Smooth muscle cell (in vitro differentiated cells): ENCODE measurements around the gene KL. TPM values are rescaled to one million over a fixed set of nuclear protein-coding genes. Genes with fewer than 3 reads are reported as not detected.

Source experiments
- DNase-seq: peaks from one replicate; lab custom pipeline; 2025; ENCODE audit not compliant: unreplicated experiment; lab: John Stamatoyannopoulos, UW
- H2AFZ ChIP-seq: fragments of 200-600 bp; sonication (generic); 2 replicates; pipeline ENCODE4 v1.6.0; 2016; ENCODE audit warnings: antibody characterized with exemption, low read depth, mild to moderate bottlenecking
- H3F3A ChIP-seq: fragments of 200-600 bp; sonication (generic); 2 replicates; pipeline ENCODE4 v1.6.0; 2017; ENCODE audit warnings: antibody characterized with exemption, low read depth
- H3K27ac ChIP-seq: fragments of 200-600 bp; sonication (generic); 2 replicates; pipeline ENCODE4 v1.5.1; 2016; ENCODE audit warnings: low read depth, mild to moderate bottlenecking
- H3K27me3 ChIP-seq: fragments of 200-600 bp; sonication (generic); 2 replicates; pipeline ENCODE4 v1.6.1; 2016; ENCODE audit warnings: low read depth, mild to moderate bottlenecking
- H3K36me3 ChIP-seq: fragments of 200-600 bp; sonication (generic); 2 replicates; pipeline ENCODE4 v1.5.1; 2016; ENCODE audit warnings: low read depth
- H3K4me1 ChIP-seq: fragments of 200-600 bp; sonication (generic); 2 replicates; pipeline ENCODE4 v1.5.1; 2016; ENCODE audit warnings: low read depth
- H3K4me2 ChIP-seq: fragments of 200-600 bp; sonication (generic); 2 replicates; pipeline ENCODE4 v1.6.0; 2016; ENCODE audit warnings: mild to moderate bottlenecking
- H3K4me3 ChIP-seq: fragments of 200-600 bp; sonication (generic); 2 replicates; pipeline ENCODE4 v1.5.1; 2016; ENCODE audit warnings: mild to moderate bottlenecking
- H3K79me2 ChIP-seq: fragments of 200-600 bp; sonication (generic); 2 replicates; pipeline ENCODE4 v1.6.0; 2016; ENCODE audit warnings: low read depth, mild to moderate bottlenecking
- H3K9ac ChIP-seq: fragments of 200-600 bp; sonication (generic); 2 replicates; pipeline ENCODE4 v1.6.0; 2016; ENCODE audit warnings: low read depth
- H3K9me3 ChIP-seq: fragments of 200-600 bp; sonication (generic); replicated peaks from 2 replicates; pipeline ENCODE4 v1.5.1; 2016; ENCODE audit warnings: low read depth
- H4K20me1 ChIP-seq: fragments of 200-600 bp; sonication (generic); 2 replicates; pipeline ENCODE4 v1.6.0; 2016; ENCODE audit warnings: low read depth
- WGBS: methylation state at CpG from one replicate; pipeline ENCODE4 v1.1.7; 2016; ENCODE audit warnings: low lambda C conversion rate; 5-methylcytosine and 5-hydroxymethylcytosine counted together
- polyA plus RNA-seq: library from polyadenylated mRNA; unstranded; fragments of >200 nt; fragmentation: Nextera tagmentation; extraction: Ambion mirVana; gene quantifications from 2 replicates; pipeline ENCODE4 v1.2.1, GENCODE V29; 2016
- total RNA-seq: library from RNA; depleted of rRNA; stranded (reverse); fragments of >200 nt; gene quantifications from 2 replicates; pipeline ENCODE4 v1.2.3, GENCODE V29; 2014
- TF ChIP-seq, protein P1 (sequence below): fragments of 200-600 bp; sonication (generic); IDR thresholded peaks from 2 replicates; pipeline ENCODE4 v1.5.1; 2017; ENCODE audit warnings: borderline replicate concordance, mild to moderate bottlenecking, antibody characterized with exemption; ENCODE audit not compliant: insufficient read depth, poor library complexity, severe bottlenecking

Gene KL
- total and polyA plus RNA-seq, 2 experiments from 2014 or later, result 0.49 TPM; not detected in 1

DNA sequence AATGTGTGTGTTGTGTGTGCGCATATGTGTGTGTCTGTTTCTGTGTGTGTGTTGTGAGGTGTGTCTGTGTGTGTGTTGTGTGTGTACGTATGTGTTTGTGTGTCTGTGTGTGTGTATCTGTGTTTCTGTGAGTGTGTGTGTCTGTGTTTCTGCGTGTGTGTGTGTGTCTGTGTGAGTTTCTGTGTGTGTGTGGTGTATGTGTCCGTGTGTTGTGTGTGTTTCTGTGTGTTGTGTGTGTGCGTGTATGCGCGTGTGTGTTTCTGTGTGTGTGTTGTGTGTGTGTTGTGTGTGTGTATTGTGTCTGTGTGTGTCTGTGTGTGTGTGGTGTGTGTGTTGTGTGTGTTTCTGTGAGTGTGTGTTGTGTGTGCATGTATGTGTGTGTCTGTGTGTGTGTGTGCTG, 38.9 kb upstream of the KL start:
- H3K27me3 ChIP-seq, result no peaks in the 10 kb centered on the region
- no peaks in the 10 kb centered on the region for H3K36me3 ChIP-seq
- no peak overlapping the region for H3K4me2 ChIP-seq
- no peak overlapping the region for H2AFZ ChIP-seq
- no peaks in the 10 kb centered on the region for H3F3A ChIP-seq
- H3K9me3 ChIP-seq, result no peaks in the 10 kb centered on the region
- H3K4me3 ChIP-seq, result no peak overlapping the region
- DNase-seq, result no peak
- no peaks in the 10 kb centered on the region for H4K20me1 ChIP-seq
- no peak overlapping the region for H3K27ac ChIP-seq
- TF ChIP-seq, protein P1, sequence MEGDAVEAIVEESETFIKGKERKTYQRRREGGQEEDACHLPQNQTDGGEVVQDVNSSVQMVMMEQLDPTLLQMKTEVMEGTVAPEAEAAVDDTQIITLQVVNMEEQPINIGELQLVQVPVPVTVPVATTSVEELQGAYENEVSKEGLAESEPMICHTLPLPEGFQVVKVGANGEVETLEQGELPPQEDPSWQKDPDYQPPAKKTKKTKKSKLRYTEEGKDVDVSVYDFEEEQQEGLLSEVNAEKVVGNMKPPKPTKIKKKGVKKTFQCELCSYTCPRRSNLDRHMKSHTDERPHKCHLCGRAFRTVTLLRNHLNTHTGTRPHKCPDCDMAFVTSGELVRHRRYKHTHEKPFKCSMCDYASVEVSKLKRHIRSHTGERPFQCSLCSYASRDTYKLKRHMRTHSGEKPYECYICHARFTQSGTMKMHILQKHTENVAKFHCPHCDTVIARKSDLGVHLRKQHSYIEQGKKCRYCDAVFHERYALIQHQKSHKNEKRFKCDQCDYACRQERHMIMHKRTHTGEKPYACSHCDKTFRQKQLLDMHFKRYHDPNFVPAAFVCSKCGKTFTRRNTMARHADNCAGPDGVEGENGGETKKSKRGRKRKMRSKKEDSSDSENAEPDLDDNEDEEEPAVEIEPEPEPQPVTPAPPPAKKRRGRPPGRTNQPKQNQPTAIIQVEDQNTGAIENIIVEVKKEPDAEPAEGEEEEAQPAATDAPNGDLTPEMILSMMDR, result no peak
- whole genome bisulfite sequencing, result 81% methylated on average over 7 of the region's 7 CpGs
- peaks cover 7% of the 10 kb centered on the region for H3K4me1 ChIP-seq
- no peaks in the 10 kb centered on the region for H3K79me2 ChIP-seq
- H3K9ac ChIP-seq, result no peak overlapping the region

DNA sequence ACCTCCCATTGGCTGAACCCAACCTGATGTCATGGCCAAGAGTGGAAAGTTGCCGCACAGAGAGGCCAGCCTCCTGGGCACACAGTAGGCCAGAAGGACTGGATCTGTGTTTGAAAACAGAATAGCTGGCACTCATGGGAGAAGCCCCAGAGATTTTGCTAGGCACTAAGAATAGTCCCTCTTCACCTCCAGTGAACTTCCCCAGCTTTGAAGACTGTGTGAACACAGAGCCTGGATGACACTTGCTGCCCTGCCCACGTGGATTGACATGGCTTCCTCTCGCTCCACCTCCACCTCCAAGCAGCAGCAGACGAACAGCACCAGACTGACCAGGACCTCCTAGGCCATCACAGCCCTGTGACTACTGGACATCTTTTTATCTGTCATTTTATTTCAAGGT, 37.9 kb upstream of the KL start:
- no peak overlapping the region for H2AFZ ChIP-seq
- H3K9ac ChIP-seq, result no peak overlapping the region
- no peaks in the 10 kb centered on the region for H3K79me2 ChIP-seq
- H3K4me2 ChIP-seq, result no peak overlapping the region
- no peak overlapping the region for H3K4me3 ChIP-seq
- no peak overlapping the region for H3K27ac ChIP-seq
- no peak for DNase-seq
- H3K36me3 ChIP-seq, result no peaks in the 10 kb centered on the region
- 94% methylated on average over 4 of the region's 4 CpGs for WGBS
- H3F3A ChIP-seq, result no peaks in the 10 kb centered on the region
- H4K20me1 ChIP-seq, result no peaks in the 10 kb centered on the region
- H3K9me3 ChIP-seq, result no peaks in the 10 kb centered on the region
- TF ChIP-seq, protein P1, result no peak
- no peaks in the 10 kb centered on the region for H3K27me3 ChIP-seq
- H3K4me1 ChIP-seq, result peaks cover 7% of the 10 kb centered on the region

GRCh38 chr13:32983058-32983457, 33.2 kb upstream of the KL start:
- 76% methylated on average over 3 of the region's 3 CpGs for WGBS
- no peak overlapping the region for H3K4me3 ChIP-seq
- H4K20me1 ChIP-seq, result no peaks in the 10 kb centered on the region
- no peak overlapping the region for H3K9ac ChIP-seq
- no peaks in the 10 kb centered on the region for H3K27me3 ChIP-seq
- H3K27ac ChIP-seq, result no peak overlapping the region
- H3K9me3 ChIP-seq, result no peaks in the 10 kb centered on the region
- no peak for DNase-seq
- H3K36me3 ChIP-seq, result no peaks in the 10 kb centered on the region
- no peak overlapping the region for H2AFZ ChIP-seq
- TF ChIP-seq, protein P1, result no peak
- peaks cover 7% of the 10 kb centered on the region for H3K4me1 ChIP-seq
- no peaks in the 10 kb centered on the region for H3F3A ChIP-seq
- no peaks in the 10 kb centered on the region for H3K79me2 ChIP-seq
- H3K4me2 ChIP-seq, result no peak overlapping the region

DNA sequence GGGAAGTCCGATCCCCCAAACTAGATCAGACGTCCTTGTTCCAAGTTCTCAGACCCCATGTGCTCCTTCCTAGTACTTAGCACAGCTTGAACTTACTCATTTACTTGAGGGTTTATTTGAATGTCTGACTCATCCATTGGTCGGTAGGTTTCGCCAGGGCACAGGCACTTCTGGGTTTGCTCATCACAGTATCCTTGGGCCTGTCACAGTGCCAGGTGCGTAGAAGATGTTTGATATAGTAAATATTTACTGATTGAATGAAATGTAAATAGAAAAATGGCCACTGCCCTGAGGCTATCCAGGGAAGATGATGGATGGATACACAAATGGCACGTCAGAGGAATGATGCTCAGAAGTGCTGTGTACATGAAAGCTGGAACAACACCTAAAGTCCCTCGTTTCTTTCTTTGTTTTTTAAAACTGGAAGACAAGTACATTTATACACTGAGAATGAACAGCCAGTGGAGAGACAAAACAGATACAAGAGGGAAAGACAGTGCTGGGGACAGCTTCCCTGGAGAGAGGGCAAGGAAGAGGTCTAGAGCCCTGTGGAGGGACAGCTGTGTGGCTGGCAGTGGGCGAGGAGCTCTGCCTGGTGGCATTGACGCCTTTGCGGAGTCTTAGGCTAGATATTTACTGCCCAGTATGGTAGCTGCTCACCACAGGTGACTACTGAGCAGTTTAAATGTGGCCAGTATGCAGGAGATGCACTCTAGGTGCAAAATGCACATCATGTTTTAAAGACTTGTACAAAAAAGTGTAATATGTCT, 31.2 kb upstream of the KL start:
- no peaks in the 10 kb centered on the region for H4K20me1 ChIP-seq
- no peak overlapping the region for H3K4me2 ChIP-seq
- TF ChIP-seq, protein P1, result no peak
- H3F3A ChIP-seq, result no peaks in the 10 kb centered on the region
- WGBS, result 90% methylated on average over 10 of the region's 10 CpGs
- H2AFZ ChIP-seq, result no peak overlapping the region
- DNase-seq, result no peak
- no peak overlapping the region for H3K27ac ChIP-seq
- H3K36me3 ChIP-seq, result no peaks in the 10 kb centered on the region
- no peaks in the 10 kb centered on the region for H3K9me3 ChIP-seq
- no peak overlapping the region for H3K4me3 ChIP-seq
- H3K27me3 ChIP-seq, result no peaks in the 10 kb centered on the region
- H3K79me2 ChIP-seq, result no peaks in the 10 kb centered on the region
- no peaks in the 10 kb centered on the region for H3K4me1 ChIP-seq
- H3K9ac ChIP-seq, result no peak overlapping the region
